HepG2 (cell line): ENCODE results near the gene RPS6KB2. TPM values are rescaled to one million over a fixed set of nuclear protein-coding genes. Genes with fewer than 3 reads are reported as not detected.

Source experiments
- ADNP ChIP-seq: sonication (generic); formaldehyde crosslinking; IDR thresholded peaks from 2 replicates; pipeline ENCODE4 v1.4.0; 2020; ENCODE audit warnings: missing genetic modification reagents
- AGO2 ChIP-seq: fragments of 200-400 bp; formaldehyde crosslinking; optimal IDR thresholded peaks from 2 replicates; pipeline ENCODE3; 2017; ENCODE audit warnings: mild to moderate bottlenecking, low read depth, low read length, moderate library complexity
- AKAP8 ChIP-seq: sonication (generic); formaldehyde crosslinking; IDR thresholded peaks from 2 replicates; pipeline ENCODE4 v1.5.1; 2020; ENCODE audit warnings: mild to moderate bottlenecking, missing genetic modification reagents
- FOXM1 ChIP-seq: sonication (generic); formaldehyde crosslinking; IDR thresholded peaks from 2 replicates; pipeline ENCODE4 v1.5.0; 2020; ENCODE audit warnings: missing genetic modification reagents
- HOXA5 ChIP-seq: sonication (generic); formaldehyde crosslinking; IDR thresholded peaks from 2 replicates; pipeline ENCODE4 v1.4.0; 2020; ENCODE audit warnings: missing genetic modification reagents
- KDM2A ChIP-seq: sonication (generic); formaldehyde crosslinking; IDR thresholded peaks from 2 replicates; pipeline ENCODE4 v1.4.0; 2020; ENCODE audit warnings: low read depth, missing genetic modification reagents, borderline replicate concordance
- MBNL3 ChIP-seq: fragments of 250-450 bp; sonication (Bioruptor Pico); conservative IDR thresholded peaks from 2 replicates; pipeline ENCODE4 v1.8.0; 2022; ENCODE audit warnings: mild to moderate bottlenecking, inconsistent platforms
- MLX ChIP-seq: IDR thresholded peaks from 2 replicates; pipeline ENCODE4 v1.6.1; 2016
- MTF2 ChIP-seq: sonication (generic); formaldehyde crosslinking; IDR thresholded peaks from 2 replicates; pipeline ENCODE4 v1.5.0; 2020; ENCODE audit warnings: missing genetic modification reagents, borderline replicate concordance
- POLR2A ChIP-seq, 2 experiments: IDR thresholded peaks; 2 replicates each; pipeline ENCODE4 v1.6.1; 2011; ENCODE audit warnings: low read depth in 2 of 2, low read length in 2 of 2, mild to moderate bottlenecking in 1 of 2, moderate library complexity in 1 of 2; ENCODE audit not compliant: insufficient read depth in 1 of 2
- PRDM15 ChIP-seq: sonication (generic); formaldehyde crosslinking; IDR thresholded peaks from 2 replicates; pipeline ENCODE4 v1.4.0; 2020; ENCODE audit warnings: missing genetic modification reagents
- PTBP1 ChIP-seq: fragments of 200-400 bp; formaldehyde crosslinking; IDR thresholded peaks from 2 replicates; pipeline ENCODE4 v1.6.1; 2018; ENCODE audit warnings: low read length, low read depth; ENCODE audit not compliant: poor library complexity, severe bottlenecking
- RBFOX2 ChIP-seq: fragments of 200-400 bp; formaldehyde crosslinking; IDR thresholded peaks from 2 replicates; pipeline ENCODE4 v1.6.1; 2017; ENCODE audit warnings: low read depth, mild to moderate bottlenecking, low read length
- SOX5 ChIP-seq: IDR thresholded peaks from 2 replicates; pipeline ENCODE4 v1.6.1; 2016; ENCODE audit warnings: borderline replicate concordance
- SRF ChIP-seq: IDR thresholded peaks from 2 replicates; pipeline ENCODE4 v1.6.1; 2011; ENCODE audit warnings: mild to moderate bottlenecking, low read depth, low read length, moderate library complexity
- ZMYM3 ChIP-seq: sonication (generic); formaldehyde crosslinking; IDR thresholded peaks from 2 replicates; pipeline ENCODE4 v1.5.1; 2020; ENCODE audit warnings: mild to moderate bottlenecking, missing genetic modification reagents
- ZNF629 ChIP-seq: sonication (generic); formaldehyde crosslinking; conservative IDR thresholded peaks from 2 replicates; pipeline ENCODE4 v1.5.0; 2020; ENCODE audit warnings: missing genetic modification reagents
- polyA plus RNA-seq, 8 experiments: library from polyadenylated mRNA; depleted of rRNA in 3 of 8; stranded (reverse) in 7 of 8; unstranded in 1 of 8; fragments of >200 nt; fragmentation: Illumina TruSeq in 4 of 8; extraction: Trizol in 4 of 8; gene quantifications; 2 replicates each; pipeline versions ENCODE4 v1.2.1 to v1.2.3, GENCODE V29; 2011 to 2016; ENCODE audit warnings: low read depth in 4 of 8, missing spikeins in 1 of 8, mixed read lengths in 1 of 8; ENCODE audit not compliant: insufficient read depth in 1 of 8
- total RNA-seq, 5 experiments: library from RNA; depleted of rRNA; stranded (reverse); fragments of >200 nt; fragmentation: Illumina TruSeq; extraction: Trizol; gene quantifications; 2 replicates each; pipeline ENCODE4 v1.2.3, GENCODE V29; 2016; ENCODE audit warnings: low read depth in 1 of 5

Gene RPS6KB2
- total and polyA plus RNA-seq, 2 of the 13 experiments (the other 11 are each of a cell fraction or from before 2014, with no cell fraction given), result 52.9 to 54.8 TPM

GRCh38 chr11:67466962-67467771, 38.9 kb downstream of the RPS6KB2 start (continued):
- TF ChIP-seq PRDM15 (no peak), POLR2A (IDR thresholded peaks at IDR 0.05; ENCODE audit: insufficient read depth in 1 of 2, low read depth in 2 of 2, low read length in 2 of 2) (peak in 1 of 2 experiments; percentile 2; a peak in 1 of 4 replicates), ADNP (CRISPR knock-in tag) (0 out of 2 replicates have a peak, but pooled peaks have one; percentile 22), AKAP8 (CRISPR knock-in tag) (0 out of 2 replicates have a peak, but pooled peaks have one; percentile 34), HOXA5 (CRISPR knock-in tag) (no peak), ZMYM3 (CRISPR knock-in tag) (0 out of 2 replicates have a peak, but pooled peaks have one; percentile 30), MTF2 (CRISPR knock-in tag) (no peak), SRF (no peak), AGO2 (peak; percentile 49), KDM2A (0 out of 2 replicates have a peak, but pooled peaks have one; percentile 19), ZNF629 (CRISPR knock-in tag) (peak; percentile 92), MBNL3 (no peak), FOXM1 (CRISPR knock-in tag) (no peak), RBFOX2 (no peak), SOX5 (CRISPR knock-in tag) (no peak), MLX (CRISPR knock-in tag) (no peak), PTBP1 (no peak)
